Astrocyte of the cerebellum (primary cell): ENCODE results near the gene CREB5.

Experiments used
- DNase-seq: peaks from one replicate; pipeline ENCODE4 v3.0.0-alpha.2; 2011; ENCODE audit warnings: low read depth
- H3K4me3 ChIP-seq: 2 replicates; pipeline ENCODE4 v1.5.1; 2011; ENCODE audit warnings: mild to moderate bottlenecking, low read depth, low read length, moderate library complexity
- CTCF ChIP-seq: IDR thresholded peaks from 2 replicates; pipeline ENCODE4 v1.5.1; 2012; ENCODE audit warnings: low read length, low read depth, moderate library complexity, mild to moderate bottlenecking; ENCODE audit errors: missing control alignments
- in situ Hi-C: cut with HindIII; loops from 2 replicates; pipeline ENCODE4 v1.10.0; 2017; ENCODE audit warnings: low sequenced_read_pairs

CREB5 gene

GRCh38 chr7:28871077-28871476 lies 458.8 kb downstream of the CREB5 start:
- TF ChIP-seq CTCF = no peak
- no peak for DNase-seq
- in situ Hi-C loops = no loop called here
- H3K4me3 ChIP-seq = no peak overlapping the region

DNA sequence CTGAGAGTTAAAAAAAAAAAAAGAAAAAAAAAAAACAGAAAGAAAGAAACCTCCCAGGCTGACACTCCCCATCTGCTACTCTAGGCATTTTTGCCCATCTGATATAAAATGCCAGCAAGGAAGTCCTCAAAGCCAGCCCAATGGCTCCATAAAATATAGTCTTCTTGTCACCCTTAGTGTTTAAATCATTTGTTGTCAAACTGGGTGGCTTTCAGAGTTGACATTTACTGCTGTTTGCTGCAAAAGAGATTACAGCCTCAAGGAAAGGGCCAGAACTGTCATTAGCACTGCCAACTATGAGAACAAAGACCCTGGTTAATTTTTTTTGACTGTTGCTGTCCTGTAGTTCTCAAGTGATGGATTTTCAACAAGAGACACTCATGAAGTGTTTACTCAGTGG lies 459.3 kb downstream of the CREB5 start:
- TF ChIP-seq CTCF = no peak
- no peak overlapping the region for H3K4me3 ChIP-seq
- DNase-seq = no peak
- in situ Hi-C loops = no loop called here

DNA sequence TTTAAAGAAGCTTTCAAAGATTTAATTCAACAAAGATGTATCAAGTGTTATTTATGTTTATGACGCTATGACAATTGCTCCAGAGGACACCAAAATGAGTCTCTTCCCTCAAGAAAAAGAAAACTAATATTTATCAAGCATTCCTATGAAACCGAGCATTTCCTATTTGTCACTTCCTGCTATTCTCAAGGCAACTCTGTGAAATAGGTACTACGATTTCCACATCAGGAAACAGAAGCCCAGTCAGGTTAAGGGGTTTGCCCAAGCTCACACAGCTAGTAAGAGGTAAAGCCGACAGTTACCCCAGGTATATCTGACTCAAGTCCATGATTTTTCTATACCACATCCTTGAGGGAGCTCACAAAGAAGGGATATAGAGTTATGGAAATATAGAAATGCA lies 459.9 kb downstream of the CREB5 start:
- no peak for TF ChIP-seq CTCF
- in situ Hi-C loops = no loop called here
- DNase-seq = no peak
- no peak overlapping the region for H3K4me3 ChIP-seq

DNA sequence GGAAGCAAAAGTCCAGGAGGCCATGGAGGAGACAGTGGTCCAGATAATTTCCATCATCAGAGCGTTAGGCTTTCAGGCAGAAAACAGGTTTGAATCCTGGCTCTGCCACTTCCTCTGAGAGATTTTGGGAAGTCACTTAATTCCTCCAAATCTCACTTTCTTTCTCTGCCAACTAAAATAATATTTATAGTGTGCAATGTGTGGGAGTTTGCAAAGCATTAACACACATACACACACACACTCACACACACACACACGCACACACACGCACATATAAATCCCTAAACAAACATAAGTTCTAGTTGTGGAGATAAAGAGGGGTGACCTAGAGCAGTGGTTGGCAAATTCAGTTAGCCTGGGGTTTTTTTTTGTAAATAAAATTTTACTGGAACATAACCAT lies 461.0 kb downstream of the CREB5 start:
- DNase-seq = no peak
- in situ Hi-C loops = no loop called here
- no peak overlapping the region for H3K4me3 ChIP-seq
- no peak for TF ChIP-seq CTCF

- no peak for TF ChIP-seq CTCF
- in situ Hi-C loops = no loop called here
- H3K4me3 ChIP-seq = no peak overlapping the region
- no peak for DNase-seq
These were observed 461.7 kb downstream of the CREB5 start for GRCh38 chr7:28874001-28874400.
